NCI-H446 (cell line): ENCODE results near the gene ATP1A2.
A peak's percentile ranks its signal among the peaks of the same experiment; 100 is the strongest.

Experiments
- DNase-seq, 2 experiments: peaks; one replicate each; lab custom pipeline; 2025; lab: John Stamatoyannopoulos, UW

Gene ATP1A2

GRCh38 chr1:160115545-160116282, at the start of gene ATP1A2:
TSS of gene ATP1A2 (plus strand) at chr1:160115759. CDS start at chr1:160115862, 103 bp downstream.
- no peak for DNase-seq

- DNase-seq: no peak
Measured at GRCh38 chr1:160066829-160067745, 48.5 kb upstream of the ATP1A2 start.

- DNase-seq: no peak
Measured at GRCh38 chr1:160068225-160068624, 47.3 kb upstream of the ATP1A2 start.

- no peak for DNase-seq
Measured at GRCh38 chr1:160069460-160070231, 45.9 kb upstream of the ATP1A2 start, which contains the start of gene KCNJ10. TSS of gene KCNJ10 (minus strand) at chr1:160070160. CDS start at chr1:160042532, 27,628 bp downstream.

- DNase-seq: peak; percentile 4 to 67
Measured at GRCh38 chr1:160070243-160071163, 45.1 kb upstream of the ATP1A2 start.

GRCh38 chr1:160071289-160071688, 44.3 kb upstream of the ATP1A2 start:
- DNase-seq: no peak

GRCh38 chr1:160074865-160075264, 40.7 kb upstream of the ATP1A2 start:
- DNase-seq: no peak

GRCh38 chr1:160075836-160076235, 39.7 kb upstream of the ATP1A2 start:
- no peak for DNase-seq

- no peak for DNase-seq
Measured at GRCh38 chr1:160076295-160076694, 39.3 kb upstream of the ATP1A2 start.

GRCh38 chr1:160077486-160077885, 38.1 kb upstream of the ATP1A2 start:
- no peak for DNase-seq

GRCh38 chr1:160078512-160079195, 36.9 kb upstream of the ATP1A2 start:
- peak in 1 of 2 experiments; percentile 29 for DNase-seq

- no peak for DNase-seq
Measured at GRCh38 chr1:160079448-160079847, 36.1 kb upstream of the ATP1A2 start.

GRCh38 chr1:160080381-160081100, 35.0 kb upstream of the ATP1A2 start:
- DNase-seq: no peak

- DNase-seq: peak in 1 of 2 experiments; percentile 32
Measured at GRCh38 chr1:160081261-160081936, 34.2 kb upstream of the ATP1A2 start, which contains the start of gene KCNJ9. TSS of gene KCNJ9 (plus strand) at chr1:160081538. CDS start at chr1:160084031, 2,493 bp downstream.

- no peak for DNase-seq
Measured at GRCh38 chr1:160082487-160082886, 33.1 kb upstream of the ATP1A2 start.

- no peak for DNase-seq
Measured at GRCh38 chr1:160082926-160083325, 32.6 kb upstream of the ATP1A2 start.

- DNase-seq: peak in 1 of 2 experiments; percentile 51
Measured at GRCh38 chr1:160083968-160084770, 31.4 kb upstream of the ATP1A2 start.

- no peak for DNase-seq
Measured at GRCh38 chr1:160084771-160085321, 30.7 kb upstream of the ATP1A2 start.
